Thyroid gland (tissue), 4 donors: ENCODE measurements around the gene ASPSCR1.

Experiments used
- POLR2A ChIP-seq, 2 donors: fragments of 450-650 bp; IDR thresholded peaks; one replicate each; pipeline ENCODE4 v1.6.1; 2017; ENCODE audit warnings: antibody characterized with exemption in 2 of 2, mild to moderate bottlenecking in 2 of 2, moderate library complexity in 1 of 2
- TF ChIP-seq, protein P1 (sequence below), 6 experiments: fragments of 200-600 bp in 3 of 6; fragments of 450-650 bp in 3 of 6; sonication (generic) in 3 of 6; IDR thresholded peaks; one replicate each; pipeline ENCODE4 v1.5.1; 2016 to 2019; ENCODE audit warnings: antibody characterized with exemption in 6 of 6, mild to moderate bottlenecking in 2 of 6, inconsistent platforms in 1 of 6, moderate library complexity in 1 of 6

DNA sequence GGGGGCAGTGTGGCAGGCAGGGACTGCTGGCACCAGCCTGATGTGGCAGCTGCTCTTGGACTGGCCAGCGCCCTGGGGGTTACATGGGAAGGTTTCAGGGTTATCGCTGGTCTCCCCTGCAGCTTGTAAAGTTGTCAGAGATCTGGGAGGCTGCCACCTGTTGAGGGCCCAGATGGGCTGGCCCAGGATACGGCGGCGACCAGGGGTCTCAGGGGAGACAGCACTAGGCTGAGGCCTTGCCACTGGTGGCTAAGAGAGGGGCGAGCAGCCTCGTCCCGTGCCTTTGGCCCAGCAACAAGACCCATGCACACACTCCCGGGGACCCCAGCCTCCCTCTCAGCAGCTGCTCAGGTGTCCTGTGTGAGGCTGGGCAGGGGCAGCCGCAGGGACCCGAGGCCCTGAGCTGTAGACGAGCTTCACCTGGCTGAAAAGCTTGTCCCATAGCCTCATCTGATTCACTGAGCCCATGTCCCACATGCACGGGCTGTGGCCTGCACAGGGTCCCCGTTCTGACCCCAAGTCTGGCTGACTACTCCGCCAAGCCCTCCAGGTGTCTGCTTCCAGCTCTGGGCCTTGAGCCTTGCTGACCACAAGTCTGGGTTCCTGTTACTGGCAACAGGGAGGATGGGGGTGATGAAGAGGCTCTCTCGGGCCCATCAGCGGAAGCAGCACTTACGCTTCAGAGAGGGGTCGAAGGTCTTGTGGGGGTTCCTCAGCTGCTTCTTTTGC lies 82.0 kb downstream of the ASPSCR1 start:
- TF ChIP-seq, protein P1, sequence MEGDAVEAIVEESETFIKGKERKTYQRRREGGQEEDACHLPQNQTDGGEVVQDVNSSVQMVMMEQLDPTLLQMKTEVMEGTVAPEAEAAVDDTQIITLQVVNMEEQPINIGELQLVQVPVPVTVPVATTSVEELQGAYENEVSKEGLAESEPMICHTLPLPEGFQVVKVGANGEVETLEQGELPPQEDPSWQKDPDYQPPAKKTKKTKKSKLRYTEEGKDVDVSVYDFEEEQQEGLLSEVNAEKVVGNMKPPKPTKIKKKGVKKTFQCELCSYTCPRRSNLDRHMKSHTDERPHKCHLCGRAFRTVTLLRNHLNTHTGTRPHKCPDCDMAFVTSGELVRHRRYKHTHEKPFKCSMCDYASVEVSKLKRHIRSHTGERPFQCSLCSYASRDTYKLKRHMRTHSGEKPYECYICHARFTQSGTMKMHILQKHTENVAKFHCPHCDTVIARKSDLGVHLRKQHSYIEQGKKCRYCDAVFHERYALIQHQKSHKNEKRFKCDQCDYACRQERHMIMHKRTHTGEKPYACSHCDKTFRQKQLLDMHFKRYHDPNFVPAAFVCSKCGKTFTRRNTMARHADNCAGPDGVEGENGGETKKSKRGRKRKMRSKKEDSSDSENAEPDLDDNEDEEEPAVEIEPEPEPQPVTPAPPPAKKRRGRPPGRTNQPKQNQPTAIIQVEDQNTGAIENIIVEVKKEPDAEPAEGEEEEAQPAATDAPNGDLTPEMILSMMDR (IDR thresholded peaks at IDR 0.05) = no peak
- no peak for TF ChIP-seq POLR2A (IDR thresholded peaks at IDR 0.05)
